Prostate gland (tissue), 2 donors: ENCODE measurements around the gene ZNF469.

Source experiments
- CTCF ChIP-seq, 4 experiments: fragments of 200-600 bp in 2 of 4; fragments of 450-650 bp in 2 of 4; sonication (generic) in 2 of 4; IDR thresholded peaks; 1 replicate in 3 of 4; 2 replicates in 1 of 4; pipeline ENCODE4 v1.5.1; 2016 to 2019; ENCODE audit warnings: antibody characterized with exemption in 4 of 4, mild to moderate bottlenecking in 2 of 4, moderate library complexity in 2 of 4
- POLR2A ChIP-seq: fragments of 450-650 bp; IDR thresholded peaks from one replicate; pipeline ENCODE4 v1.6.1; 2016; ENCODE audit warnings: antibody characterized with exemption, mild to moderate bottlenecking
- POLR2AphosphoS5 ChIP-seq: sonication (generic); formaldehyde crosslinking; IDR thresholded peaks from one replicate; pipeline ENCODE4 v1.6.1; 2017; ENCODE audit warnings: antibody characterized with exemption

DNA sequence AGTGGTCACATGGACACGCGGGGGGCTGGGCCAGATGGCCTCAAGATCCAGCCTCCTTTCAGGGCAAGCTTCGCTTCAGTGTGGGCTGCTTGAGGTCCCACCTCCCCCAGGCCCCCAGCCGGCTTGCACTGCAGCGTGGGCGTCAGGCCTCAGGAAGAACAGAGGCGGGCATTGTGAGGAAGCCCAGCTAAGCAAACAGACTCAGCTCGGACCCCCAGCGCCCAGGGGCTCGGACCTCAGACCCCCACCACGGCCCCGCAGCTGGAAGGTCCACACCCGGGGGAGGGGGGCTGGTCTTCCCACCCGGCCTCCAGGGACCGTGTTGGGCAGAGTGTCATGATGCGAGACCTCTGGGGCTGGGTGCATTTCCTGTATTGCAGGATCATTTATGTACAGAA lies 24.7 kb upstream of the ZNF469 start:
- no peak for TF ChIP-seq CTCF (IDR thresholded peaks at IDR 0.05)
- TF ChIP-seq POLR2A, result no peak
- no peak for TF ChIP-seq POLR2AphosphoS5
